Adrenal gland (tissue), 5 donors: Measurements from ENCODE around the gene SLC29A3.

Experiments
- POLR2A ChIP-seq, 2 donors: fragments of 450-650 bp; IDR thresholded peaks; one replicate each; pipeline ENCODE4 v1.6.1; 2017; ENCODE audit warnings: antibody characterized with exemption in 2 of 2, mild to moderate bottlenecking in 2 of 2, moderate library complexity in 1 of 2
- TF ChIP-seq, protein P1 (sequence below), 6 experiments: fragments of 450-650 bp in 4 of 6; fragments of 200-600 bp in 2 of 6; sonication (generic) in 1 of 6; IDR thresholded peaks; 1 replicate in 5 of 6; 2 replicates in 1 of 6; pipeline versions ENCODE4 v1.5.1 to v1.8.0; 2016 to 2021; ENCODE audit warnings: antibody characterized with exemption in 6 of 6, mild to moderate bottlenecking in 2 of 6, moderate library complexity in 1 of 6
- donor health status: DM: no; HTN: no; CAD: no.

GRCh38 chr10:71359364-71360046, 40.4 kb downstream of the SLC29A3 start:
- TF ChIP-seq, protein P1, sequence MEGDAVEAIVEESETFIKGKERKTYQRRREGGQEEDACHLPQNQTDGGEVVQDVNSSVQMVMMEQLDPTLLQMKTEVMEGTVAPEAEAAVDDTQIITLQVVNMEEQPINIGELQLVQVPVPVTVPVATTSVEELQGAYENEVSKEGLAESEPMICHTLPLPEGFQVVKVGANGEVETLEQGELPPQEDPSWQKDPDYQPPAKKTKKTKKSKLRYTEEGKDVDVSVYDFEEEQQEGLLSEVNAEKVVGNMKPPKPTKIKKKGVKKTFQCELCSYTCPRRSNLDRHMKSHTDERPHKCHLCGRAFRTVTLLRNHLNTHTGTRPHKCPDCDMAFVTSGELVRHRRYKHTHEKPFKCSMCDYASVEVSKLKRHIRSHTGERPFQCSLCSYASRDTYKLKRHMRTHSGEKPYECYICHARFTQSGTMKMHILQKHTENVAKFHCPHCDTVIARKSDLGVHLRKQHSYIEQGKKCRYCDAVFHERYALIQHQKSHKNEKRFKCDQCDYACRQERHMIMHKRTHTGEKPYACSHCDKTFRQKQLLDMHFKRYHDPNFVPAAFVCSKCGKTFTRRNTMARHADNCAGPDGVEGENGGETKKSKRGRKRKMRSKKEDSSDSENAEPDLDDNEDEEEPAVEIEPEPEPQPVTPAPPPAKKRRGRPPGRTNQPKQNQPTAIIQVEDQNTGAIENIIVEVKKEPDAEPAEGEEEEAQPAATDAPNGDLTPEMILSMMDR (IDR thresholded peaks at IDR 0.05), result no peak
- TF ChIP-seq POLR2A (IDR thresholded peaks at IDR 0.05), result no peak
